ENCODE data around the gene TMOD3.

TMOD3 gene

GRCh38 chr15:51849860-51850259, 20.4 kb downstream of the TMOD3 start:
- Histone ChIP-seq H3K79me2 (ENCODE audit: insufficient read depth, low read depth) (peaks cover 53% of the 10 kb centered on the region; the same call in 1 of the 2 replicates), H4K20me1 (ENCODE audit: insufficient read depth) (no peaks in the 10 kb centered on the region), H3K9ac (no peak overlapping the region), H3K4me3 (IDR thresholded peaks at IDR 0.05; ENCODE audit: insufficient read depth, low read depth, low read length) (no peak overlapping the region), H2AFZ (ENCODE audit: low read depth) (no peak overlapping the region), H3K27ac (no peak overlapping the region), H3K4me2 (no peak overlapping the region), H3K36me3 (ENCODE audit: insufficient read depth) (no peaks in the 10 kb centered on the region), H3K4me1 (ENCODE audit: low read depth, poor library complexity, severe bottlenecking) (peaks cover 8% of the 10 kb centered on the region), H3K27me3 (ENCODE audit: insufficient read depth, low read depth) (no peaks in the 10 kb centered on the region)
- TF ChIP-seq, protein P1, sequence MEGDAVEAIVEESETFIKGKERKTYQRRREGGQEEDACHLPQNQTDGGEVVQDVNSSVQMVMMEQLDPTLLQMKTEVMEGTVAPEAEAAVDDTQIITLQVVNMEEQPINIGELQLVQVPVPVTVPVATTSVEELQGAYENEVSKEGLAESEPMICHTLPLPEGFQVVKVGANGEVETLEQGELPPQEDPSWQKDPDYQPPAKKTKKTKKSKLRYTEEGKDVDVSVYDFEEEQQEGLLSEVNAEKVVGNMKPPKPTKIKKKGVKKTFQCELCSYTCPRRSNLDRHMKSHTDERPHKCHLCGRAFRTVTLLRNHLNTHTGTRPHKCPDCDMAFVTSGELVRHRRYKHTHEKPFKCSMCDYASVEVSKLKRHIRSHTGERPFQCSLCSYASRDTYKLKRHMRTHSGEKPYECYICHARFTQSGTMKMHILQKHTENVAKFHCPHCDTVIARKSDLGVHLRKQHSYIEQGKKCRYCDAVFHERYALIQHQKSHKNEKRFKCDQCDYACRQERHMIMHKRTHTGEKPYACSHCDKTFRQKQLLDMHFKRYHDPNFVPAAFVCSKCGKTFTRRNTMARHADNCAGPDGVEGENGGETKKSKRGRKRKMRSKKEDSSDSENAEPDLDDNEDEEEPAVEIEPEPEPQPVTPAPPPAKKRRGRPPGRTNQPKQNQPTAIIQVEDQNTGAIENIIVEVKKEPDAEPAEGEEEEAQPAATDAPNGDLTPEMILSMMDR (conservative IDR thresholded peaks at IDR 0.05; ENCODE audit: low read depth, low read length): no peak

GRCh38 chr15:51853998-51854397, 24.5 kb downstream of the TMOD3 start:
- peaks cover 31% of the 10 kb centered on the region; the same call in 1 of the 2 replicates for H3K79me2 ChIP-seq (ENCODE audit: insufficient read depth, low read depth)

DNA sequence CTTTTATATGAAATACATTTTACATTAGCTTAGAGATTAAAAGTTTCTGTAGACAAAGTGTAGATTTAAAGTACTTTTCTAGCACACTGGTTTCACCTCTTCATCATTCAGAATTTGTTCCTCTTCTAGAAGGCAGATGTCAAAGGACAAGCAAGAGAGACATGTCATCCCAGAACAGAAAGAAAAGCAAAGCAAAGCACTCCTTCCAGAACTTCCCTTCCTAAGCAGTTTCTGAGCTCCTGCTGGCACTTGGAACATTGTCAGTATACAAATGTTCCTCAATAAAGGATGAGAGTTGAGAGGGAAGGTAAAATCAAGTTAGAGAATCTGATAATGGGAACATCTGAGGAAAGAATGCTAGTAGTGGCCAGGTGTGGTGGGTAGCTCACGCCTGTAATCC, 26.2 kb downstream of the TMOD3 start:
- peaks cover 26% of the 10 kb centered on the region; the same call in 1 of the 2 replicates for H3K79me2 ChIP-seq (ENCODE audit: insufficient read depth, low read depth)

More at GRCh38 chr15:51853998-51854397, 24.5 kb downstream of the TMOD3 start:
- H3K27me3 ChIP-seq (ENCODE audit: insufficient read depth, low read depth): no peaks in the 10 kb centered on the region
- H3K27ac ChIP-seq: no peak overlapping the region
- no peaks in the 10 kb centered on the region for H4K20me1 ChIP-seq (ENCODE audit: insufficient read depth)
- TF ChIP-seq, protein P1 (conservative IDR thresholded peaks at IDR 0.05; ENCODE audit: low read depth, low read length): no peak
- no peak overlapping the region for H3K4me2 ChIP-seq
- H2AFZ ChIP-seq (ENCODE audit: low read depth): no peak overlapping the region
- H3K4me3 ChIP-seq (IDR thresholded peaks at IDR 0.05; ENCODE audit: insufficient read depth, low read depth, low read length): no peak overlapping the region
- no peak overlapping the region for H3K9ac ChIP-seq
- no peaks in the 10 kb centered on the region for H3K4me1 ChIP-seq (ENCODE audit: low read depth, poor library complexity, severe bottlenecking)
- no peaks in the 10 kb centered on the region for H3K36me3 ChIP-seq (ENCODE audit: insufficient read depth)

DNA sequence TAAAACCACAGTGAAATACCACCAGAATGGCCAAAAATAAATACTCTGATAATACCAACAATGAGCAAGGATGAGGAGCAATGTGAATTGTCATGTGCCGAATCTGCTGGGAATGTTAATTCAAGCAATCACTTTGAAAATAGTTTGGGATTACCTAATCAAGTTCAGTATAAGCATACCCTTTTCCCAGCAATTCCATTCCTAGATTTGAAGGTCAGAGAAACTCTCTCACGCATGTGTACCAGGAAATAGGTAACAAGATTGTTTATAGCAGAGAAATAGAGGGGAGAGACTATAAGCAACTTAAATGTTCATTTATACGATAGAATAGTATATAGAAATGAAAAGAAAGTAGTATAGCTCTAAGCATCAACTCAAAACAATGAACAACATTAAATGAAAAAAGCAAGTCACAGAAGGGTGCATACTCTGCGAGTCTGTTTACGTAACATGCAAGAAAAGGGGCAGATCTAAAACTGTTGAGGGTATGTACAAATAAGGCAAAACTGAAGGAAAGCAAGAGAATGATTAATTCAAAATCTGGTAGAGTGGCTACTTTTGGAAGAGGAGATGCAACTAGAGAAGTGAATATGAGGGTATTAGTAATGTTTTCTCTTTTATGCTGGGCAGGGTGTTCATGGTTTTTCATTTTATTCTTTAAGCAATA, 27.4 kb downstream of the TMOD3 start:
- no peaks in the 10 kb centered on the region for H4K20me1 ChIP-seq (ENCODE audit: insufficient read depth)
- H3K4me1 ChIP-seq (ENCODE audit: low read depth, poor library complexity, severe bottlenecking): no peaks in the 10 kb centered on the region
- H3K4me2 ChIP-seq: no peak overlapping the region
- H3K9ac ChIP-seq: no peak overlapping the region
- TF ChIP-seq, protein P1 (conservative IDR thresholded peaks at IDR 0.05; ENCODE audit: low read depth, low read length): no peak
- H3K4me3 ChIP-seq (IDR thresholded peaks at IDR 0.05; ENCODE audit: insufficient read depth, low read depth, low read length): no peak overlapping the region
- peaks cover 16% of the 10 kb centered on the region; the same call in 1 of the 2 replicates for H3K79me2 ChIP-seq (ENCODE audit: insufficient read depth, low read depth)
- H3K27me3 ChIP-seq (ENCODE audit: insufficient read depth, low read depth): no peaks in the 10 kb centered on the region
- no peaks in the 10 kb centered on the region for H3K36me3 ChIP-seq (ENCODE audit: insufficient read depth)
- H2AFZ ChIP-seq (ENCODE audit: low read depth): no peak overlapping the region
- no peak overlapping the region for H3K27ac ChIP-seq

More for the DNA sequence above, 26.2 kb downstream of the TMOD3 start:
- H2AFZ ChIP-seq (ENCODE audit: low read depth): no peak overlapping the region
- no peaks in the 10 kb centered on the region for H4K20me1 ChIP-seq (ENCODE audit: insufficient read depth)
- no peak overlapping the region for H3K4me3 ChIP-seq (IDR thresholded peaks at IDR 0.05; ENCODE audit: insufficient read depth, low read depth, low read length)
- H3K27ac ChIP-seq: no peak overlapping the region
- H3K36me3 ChIP-seq (ENCODE audit: insufficient read depth): no peaks in the 10 kb centered on the region
- TF ChIP-seq, protein P1 (conservative IDR thresholded peaks at IDR 0.05; ENCODE audit: low read depth, low read length): no peak
- no peak overlapping the region for H3K9ac ChIP-seq
- no peaks in the 10 kb centered on the region for H3K27me3 ChIP-seq (ENCODE audit: insufficient read depth, low read depth)
- H3K4me2 ChIP-seq: no peak overlapping the region
- H3K4me1 ChIP-seq (ENCODE audit: low read depth, poor library complexity, severe bottlenecking): no peaks in the 10 kb centered on the region

All from KMS-11 (cell line).